GM19351 (cell line): ENCODE results near the gene ATP8A2.

Source experiments
- ATAC-seq: cut with Tn5 transposase; IDR thresholded peaks from one replicate; pipeline ENCODE4 v1.9.1; 2021; ENCODE audit warnings: mild to moderate bottlenecking, moderate library complexity; ENCODE audit not compliant: unreplicated experiment

ATP8A2 gene

DNA sequence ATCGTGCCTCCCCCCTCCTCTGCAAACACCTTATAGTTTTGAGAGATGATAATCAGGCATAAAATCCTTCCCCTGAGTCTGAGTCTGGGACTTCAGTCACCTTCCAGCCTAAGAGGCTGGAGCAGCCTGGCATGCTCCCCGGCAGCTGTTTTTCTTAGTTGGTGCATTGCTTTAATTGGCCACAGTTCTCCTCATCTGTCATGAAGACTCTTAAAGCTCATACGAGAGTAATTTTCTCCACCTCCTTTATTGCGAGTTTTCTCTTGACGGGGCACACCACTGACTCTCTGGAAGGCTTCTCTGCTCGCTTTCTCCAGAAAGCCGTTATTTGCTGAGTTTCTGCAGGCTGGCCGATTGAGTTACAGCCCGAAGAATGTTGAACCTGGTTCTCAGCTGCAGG is 310.5 kb downstream of the ATP8A2 start:
- no peak for ATAC-seq

DNA sequence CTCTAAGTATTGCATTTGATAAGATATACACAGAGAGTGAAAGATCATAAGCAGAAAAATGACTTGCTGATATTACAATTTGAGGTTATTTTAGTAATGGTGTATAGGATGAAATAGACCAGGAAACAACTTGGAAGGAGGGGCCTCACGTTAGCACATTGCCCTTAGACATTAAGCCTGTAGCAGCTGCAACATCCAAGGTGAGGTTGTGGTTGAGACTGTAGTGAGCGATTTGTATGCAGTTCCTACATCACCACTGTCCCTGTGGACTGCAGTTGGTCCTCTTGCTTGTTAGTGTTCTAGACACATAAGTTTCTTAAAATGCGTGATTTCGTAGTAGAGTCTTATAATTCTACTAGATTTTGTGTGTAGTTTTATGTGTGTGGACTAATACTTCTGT is 311.3 kb downstream of the ATP8A2 start:
- ATAC-seq = no peak

DNA sequence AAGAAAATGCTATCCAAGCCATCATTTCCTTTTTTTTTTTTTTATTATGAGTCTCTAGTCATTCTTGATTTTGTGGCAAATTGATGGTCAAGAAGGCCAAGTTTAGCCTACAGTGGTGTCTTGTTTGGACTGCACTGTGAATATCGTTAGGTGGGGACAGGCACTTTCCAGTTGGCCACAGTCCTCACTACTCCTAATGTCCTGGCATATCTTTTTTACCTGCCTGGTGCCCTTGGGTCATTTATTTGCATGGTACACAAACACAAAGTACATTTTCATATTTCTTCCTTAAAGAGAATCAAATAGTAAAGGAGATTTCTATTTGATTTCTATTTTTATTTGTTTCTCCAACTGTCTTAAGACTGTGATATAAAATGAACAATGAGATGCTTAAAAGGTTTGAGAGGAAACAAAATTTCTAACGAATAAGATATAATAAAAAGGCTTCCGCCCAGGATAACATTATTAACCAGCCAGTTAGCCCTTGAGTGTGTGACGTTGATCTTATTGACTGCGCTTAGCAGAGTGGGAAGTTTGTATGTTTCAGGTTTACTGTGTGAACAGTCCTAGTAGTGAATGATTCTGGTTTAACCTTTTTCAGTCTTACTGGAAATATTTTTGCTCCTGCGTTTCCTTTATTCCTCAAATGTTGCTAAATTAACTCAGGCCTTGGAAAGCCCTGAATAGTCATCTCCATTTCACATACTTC is 312.0 kb downstream of the ATP8A2 start:
- ATAC-seq = no peak

DNA sequence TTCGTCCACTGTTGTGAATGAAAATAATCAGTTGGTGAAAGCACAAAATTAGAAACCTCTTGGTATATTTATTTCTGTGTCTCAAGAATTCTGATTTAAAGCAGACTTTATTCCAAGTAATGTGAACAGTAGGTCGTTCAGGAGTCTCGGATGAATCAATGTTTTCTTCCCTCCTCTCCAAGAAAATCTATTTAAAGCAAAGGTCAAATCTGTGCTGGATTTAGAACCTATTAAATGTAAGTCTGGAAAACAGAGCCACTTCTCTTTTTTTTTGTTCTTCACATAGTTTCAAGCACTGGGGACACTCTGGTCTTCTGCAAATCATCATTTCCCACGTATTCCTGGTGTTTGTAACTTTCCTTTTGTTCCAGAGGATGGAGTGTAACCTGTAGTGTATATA is 312.7 kb downstream of the ATP8A2 start:
- no peak for ATAC-seq

DNA sequence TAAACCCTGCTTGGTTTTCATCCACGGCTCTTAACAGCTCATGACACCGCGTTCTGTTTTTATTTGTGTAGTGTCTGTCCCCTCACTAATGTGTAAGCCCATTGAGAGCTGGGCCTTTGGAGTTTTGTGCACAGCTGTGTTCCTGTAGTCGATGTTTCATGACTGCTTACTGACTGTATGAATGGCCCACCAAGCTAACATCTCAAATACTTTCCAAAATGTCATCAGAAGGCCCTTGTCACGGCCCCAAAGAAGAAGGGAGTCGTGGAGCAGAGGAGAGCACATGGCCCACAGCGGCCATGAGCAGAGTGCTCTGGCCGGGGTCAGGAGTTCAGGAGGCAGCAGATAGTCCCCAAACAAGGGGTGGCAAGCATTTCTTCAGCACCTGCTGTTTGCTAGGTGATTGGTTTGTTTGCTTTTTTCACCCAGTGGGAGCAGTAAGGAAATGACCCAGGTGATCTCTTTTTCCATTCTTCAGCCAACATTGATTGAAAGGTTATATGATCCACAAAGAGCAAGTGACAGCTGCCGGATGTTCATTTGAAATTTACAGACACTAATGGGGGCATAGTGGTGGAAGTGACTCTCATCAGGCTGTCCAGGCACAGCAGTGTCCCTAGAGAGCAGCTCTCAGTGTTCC is 315.2 kb downstream of the ATP8A2 start:
- ATAC-seq = no peak

DNA sequence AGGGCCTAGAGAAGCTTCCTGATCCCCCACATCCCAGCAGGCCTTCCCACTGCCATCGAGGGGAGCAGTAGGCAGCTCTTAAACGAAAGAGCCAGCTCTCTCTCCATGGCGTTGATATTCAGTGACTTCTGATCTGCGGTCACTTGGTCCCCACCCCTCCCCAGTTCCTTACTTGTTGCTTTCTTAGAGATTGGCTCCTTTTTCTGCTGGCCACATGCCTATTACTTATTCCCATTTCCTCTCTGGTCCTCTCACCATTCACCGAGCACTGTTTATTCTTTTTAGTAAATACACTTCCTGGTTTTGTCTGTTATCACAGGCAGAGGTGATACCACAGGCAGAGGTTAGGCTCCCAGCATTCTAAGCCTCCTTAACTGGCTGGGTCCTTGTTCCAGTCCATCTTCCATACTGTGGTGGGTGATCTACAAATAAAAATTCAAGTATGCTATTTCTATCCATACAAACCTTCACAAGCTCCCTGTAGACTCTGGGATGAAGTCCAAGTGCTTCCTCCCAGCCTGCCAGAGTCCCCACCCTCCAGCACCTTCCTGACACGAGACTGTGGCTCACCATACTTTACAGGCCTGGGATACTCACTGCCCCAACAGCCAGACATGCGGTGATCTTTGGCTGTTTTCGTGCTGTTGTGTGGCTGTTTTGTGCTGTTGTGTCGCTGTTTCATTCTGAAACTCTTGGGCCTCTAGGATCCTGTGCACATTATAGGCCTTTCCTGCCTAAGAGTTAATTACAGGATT is 315.9 kb downstream of the ATP8A2 start:
- ATAC-seq = no peak

DNA sequence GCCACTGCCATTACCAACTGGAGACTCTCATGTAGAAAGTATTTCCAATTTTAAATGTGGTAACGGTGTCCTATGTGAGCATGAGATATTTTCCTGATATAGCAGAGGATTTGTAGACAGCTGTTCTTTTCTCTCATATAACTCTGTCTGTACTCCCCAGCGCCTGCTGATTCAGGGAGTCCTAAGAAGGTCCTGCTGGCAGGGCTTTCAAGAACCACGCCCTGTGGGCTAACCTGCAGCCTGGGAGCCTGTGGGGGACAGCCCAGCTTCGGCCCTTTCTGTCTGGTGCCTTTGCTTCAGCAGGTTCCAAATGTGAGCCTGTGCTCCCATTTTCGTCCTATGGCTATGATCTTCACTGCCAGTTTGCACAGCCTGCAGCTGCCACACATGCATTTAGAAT is 316.8 kb downstream of the ATP8A2 start:
- ATAC-seq = no peak

DNA sequence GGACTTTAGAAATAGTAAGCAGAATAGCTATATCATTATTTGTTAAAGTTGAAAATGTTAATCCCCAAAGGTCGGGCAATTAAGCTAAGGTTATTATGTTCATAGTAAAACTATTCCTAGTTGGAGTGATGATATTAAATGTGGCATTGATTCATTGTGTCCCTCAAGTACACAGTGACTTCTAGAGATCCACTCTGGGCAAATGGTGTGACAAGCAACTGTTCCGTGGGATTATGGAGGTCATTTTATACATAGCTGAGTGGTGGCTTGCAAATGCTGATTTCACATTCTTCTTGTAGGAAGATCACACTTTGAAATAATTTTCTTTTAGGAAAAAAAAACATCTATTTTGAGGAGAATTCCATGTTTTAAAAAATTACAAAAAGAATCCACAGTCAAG is 317.8 kb downstream of the ATP8A2 start:
- no peak for ATAC-seq

DNA sequence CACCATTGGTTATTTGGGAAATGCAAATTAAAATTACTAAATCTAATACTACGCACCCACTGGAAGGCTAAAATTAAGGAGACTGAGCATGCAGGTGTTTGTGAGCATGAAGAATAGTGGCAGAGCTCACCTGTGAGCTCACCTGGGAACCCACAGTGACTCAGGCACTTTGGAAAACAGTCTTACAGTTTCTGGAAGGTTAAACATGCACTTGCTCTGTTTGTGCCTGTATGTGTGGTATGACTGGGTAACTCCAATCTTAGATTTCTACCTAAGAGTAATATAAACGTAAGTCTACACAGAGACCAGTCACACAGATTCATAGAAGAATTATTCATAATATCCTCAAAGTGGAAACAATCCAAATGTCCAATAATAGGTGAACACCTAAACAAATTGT is 318.8 kb downstream of the ATP8A2 start:
- ATAC-seq = no peak

DNA sequence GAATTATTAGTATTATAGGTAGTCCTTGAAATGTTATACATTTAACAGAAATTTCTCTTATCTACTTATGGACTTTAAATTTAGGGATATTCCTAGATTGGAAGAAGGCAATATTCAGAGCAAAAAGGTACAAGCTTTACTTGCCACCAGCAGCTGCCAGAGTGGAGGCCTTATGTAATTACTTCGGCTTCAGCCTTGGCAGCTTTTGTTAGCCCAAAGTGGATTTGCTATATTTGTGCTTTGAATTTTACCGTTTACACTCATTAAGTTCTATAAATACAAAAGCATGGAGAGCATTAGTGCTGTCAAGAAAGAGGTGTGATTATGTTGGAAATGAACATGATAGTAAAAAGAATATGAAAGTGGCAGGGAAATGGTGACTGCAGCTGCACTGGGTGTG is 319.9 kb downstream of the ATP8A2 start:
- ATAC-seq = no peak

DNA sequence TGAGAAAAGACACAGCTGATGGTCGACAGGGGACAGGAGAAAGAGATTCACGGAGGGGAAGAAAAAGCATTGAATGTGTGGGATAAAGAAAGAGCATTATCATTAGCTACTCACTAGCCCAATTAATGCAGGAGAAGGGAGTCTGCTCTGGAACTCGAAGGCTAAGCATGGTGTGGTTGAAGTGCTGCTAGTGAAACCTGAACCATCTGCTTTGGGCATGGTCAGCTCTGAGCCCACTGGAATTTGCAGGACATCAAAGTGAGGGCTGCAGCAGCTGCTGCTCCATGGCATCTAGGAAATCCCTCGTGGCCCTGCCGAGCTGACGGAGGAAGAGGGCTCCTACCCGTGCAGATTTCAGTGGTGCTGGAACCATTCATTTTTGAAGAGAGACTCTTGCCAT is 320.3 kb downstream of the ATP8A2 start:
- no peak for ATAC-seq

DNA sequence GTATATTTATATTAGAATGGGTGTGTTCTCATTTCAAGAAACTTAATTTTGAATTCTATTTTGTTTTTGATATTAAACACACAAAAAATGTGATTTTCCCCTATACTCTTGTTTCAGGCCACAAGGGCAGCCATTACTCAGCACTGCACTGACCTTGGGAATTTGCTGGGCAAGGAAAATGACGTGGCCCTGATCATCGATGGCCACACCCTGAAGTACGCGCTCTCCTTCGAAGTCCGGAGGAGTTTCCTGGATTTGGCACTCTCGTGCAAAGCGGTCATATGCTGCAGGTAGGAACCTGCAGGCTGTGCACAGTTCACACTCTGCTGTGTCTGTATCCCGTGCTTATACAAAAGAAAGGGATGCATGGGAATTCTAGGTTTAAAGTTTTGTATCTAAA is 327.3 kb downstream of the ATP8A2 start:
- no peak for ATAC-seq

DNA sequence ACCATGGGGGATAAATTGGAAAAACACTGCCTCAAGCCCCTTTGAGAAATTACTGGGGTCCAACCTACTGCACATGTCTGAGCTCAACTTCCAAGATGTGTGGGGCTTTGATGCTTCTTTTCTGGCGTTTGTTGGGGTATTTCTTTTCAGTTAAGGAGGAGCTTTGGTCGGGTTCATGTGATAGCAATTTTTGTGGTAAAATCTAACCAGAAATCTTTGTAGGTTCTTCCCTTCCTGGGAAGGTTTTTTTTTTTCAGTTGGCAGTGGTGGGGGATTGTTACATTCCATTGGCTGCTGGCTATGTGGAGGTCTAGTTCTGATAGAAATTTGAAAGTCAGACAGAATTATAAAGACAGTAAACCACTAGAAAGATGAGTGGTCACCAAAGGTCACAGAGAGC is 327.8 kb downstream of the ATP8A2 start:
- no peak for ATAC-seq

DNA sequence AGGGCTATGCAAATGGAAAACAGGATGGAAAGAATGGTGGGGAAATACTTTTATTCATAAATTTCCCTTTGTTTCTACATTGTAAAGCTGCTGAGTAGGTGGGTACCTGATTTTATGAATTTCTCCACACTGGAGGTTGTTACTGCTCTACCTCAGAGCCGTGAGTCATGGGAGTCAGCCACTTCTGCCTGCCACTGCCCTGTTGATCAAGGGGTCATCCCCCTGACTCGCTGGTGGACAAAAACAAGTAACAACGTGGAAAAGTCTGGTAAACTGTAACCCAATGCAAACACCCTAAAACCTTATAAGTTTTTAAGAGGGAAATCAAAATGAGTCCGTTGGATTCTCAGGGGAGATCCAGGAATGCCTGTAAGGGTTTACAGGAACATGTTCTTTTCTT is 329.5 kb downstream of the ATP8A2 start:
- no peak for ATAC-seq

DNA sequence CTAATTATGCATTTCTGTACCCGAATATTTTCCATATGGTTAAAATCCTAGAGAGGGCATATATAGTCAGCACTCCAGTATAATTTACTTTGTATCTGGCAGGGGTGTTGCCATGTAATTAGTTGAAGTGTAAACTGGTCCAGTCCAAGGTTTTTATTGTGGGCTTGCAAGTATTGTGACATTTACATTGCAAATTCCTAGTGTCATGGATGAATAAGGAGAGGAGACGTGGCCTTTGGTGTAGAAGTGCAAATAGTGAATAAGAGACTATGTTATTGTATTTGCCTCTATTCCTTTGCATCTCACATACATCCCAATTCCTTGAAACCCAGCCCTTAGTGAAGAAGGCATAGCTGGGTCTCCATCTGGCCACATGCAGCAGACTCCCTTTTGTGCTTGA is 330.6 kb downstream of the ATP8A2 start:
- no peak for ATAC-seq

DNA sequence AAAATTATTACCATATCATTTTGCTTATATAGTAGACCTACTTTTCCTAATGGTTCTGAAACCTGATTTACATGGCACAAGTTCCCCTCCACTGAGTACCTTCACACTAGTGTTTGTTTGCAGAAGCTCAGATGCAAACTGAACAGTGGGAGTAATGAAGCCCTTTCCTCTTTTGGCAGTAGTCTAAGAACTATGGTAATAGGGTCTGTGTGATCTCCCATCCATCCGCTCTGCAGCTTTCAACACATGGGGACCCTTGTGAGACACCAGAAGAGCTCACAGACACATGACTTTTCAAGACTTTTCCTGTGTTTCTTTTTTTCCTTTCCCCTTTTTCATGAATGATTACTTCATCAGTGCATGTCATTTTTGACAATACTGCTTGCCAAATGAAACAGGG is 336.0 kb downstream of the ATP8A2 start:
- no peak for ATAC-seq

DNA sequence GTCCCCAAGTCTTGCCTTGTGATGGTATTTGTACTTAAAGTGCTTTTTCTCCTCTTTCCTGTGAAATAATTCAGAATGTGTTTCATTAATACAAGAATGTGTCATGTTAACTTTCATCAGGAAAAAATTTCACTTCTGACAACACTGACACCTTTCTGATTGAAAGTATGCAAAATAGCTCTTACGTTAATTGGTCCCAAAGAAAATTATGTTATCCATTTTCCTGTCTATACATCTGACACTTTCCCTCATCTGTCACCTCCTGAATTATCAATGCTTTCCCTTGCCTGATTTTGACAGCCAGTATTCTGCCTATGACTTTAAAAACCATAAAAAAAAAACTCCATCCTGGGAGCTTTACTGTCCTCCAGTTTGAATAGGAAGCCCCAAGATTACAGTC is 336.5 kb downstream of the ATP8A2 start:
- no peak for ATAC-seq

DNA sequence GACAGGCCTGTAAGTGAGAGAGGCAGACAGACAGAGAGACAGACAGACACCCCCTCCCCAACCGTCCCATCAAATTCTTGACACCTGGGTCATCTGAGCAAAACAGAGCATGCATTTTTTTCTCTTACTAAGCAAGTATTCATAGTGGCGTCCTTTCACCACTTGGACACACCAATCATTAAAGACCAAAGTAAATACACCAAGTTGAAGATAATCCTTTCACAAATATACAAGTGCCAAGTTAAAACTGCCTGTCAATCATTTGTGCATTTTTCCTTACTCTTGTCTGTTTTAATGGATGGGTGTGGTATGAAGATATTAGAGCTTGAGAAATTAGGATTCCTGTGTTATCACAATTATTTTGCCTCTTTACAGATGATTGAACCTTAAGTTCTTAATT is 337.3 kb downstream of the ATP8A2 start:
- ATAC-seq = no peak

DNA sequence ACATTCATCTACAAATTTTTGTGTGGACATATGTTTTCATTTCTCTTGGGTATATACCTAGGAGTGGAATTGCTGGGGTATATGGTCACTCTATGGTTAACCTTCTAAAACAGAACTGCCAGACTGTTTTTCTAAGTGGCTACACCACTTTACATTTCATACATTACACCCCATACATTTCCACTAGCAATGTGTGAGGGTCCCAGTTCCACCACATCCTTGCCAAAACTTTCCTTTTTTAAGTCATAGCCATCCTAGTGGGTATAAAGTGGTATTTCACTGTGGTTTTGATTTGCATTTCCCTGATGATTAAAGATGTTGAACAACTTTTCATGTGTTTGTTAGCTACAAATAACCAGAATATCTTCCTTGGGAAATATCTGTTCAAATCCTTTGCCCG is 344.0 kb downstream of the ATP8A2 start:
- no peak for ATAC-seq

DNA sequence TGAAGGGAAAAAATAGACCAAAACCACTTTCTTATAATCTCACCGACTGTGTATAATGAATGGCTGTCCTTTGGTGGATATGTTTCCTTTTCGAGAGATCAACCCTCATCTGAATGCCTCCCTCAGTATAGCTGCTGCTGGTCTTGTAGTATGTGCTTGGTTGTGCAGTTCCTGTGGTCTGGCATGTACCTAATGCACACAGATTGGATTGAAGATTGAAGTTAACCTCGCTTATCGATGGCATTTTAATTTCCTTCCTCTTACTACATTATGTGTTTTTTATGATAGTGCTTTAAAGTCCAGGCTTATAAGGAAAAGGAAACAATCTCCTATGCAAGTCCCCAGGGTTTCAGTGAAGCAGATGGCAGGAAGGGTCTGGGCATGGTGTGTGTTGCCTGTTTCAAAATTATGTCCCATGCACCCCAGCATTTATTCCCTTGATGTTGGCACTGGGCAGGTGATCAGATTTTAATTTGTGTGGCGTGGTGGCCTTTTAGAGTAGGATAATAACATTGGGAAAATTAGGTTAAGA is 346.0 kb downstream of the ATP8A2 start:
- no peak for ATAC-seq

DNA sequence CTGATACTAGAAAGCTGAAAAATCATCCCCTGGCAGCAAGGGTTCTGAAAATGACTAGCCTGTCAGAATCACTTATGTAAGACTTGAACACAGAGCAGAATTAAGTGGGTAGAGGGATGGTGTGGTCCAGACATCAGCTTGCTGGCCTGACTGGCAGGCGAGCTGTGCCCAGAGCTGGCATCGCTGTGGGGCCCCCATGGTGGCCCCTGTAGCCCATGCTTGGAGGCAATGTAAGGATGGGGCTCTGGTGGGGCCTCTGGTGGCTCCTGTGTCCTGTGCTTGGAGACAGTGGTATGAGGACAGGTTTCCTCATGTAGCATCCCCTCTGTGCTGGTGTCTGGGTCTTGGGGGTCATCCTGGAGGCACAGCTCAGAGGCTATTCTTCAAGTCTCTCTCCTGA is 347.9 kb downstream of the ATP8A2 start:
- no peak for ATAC-seq

DNA sequence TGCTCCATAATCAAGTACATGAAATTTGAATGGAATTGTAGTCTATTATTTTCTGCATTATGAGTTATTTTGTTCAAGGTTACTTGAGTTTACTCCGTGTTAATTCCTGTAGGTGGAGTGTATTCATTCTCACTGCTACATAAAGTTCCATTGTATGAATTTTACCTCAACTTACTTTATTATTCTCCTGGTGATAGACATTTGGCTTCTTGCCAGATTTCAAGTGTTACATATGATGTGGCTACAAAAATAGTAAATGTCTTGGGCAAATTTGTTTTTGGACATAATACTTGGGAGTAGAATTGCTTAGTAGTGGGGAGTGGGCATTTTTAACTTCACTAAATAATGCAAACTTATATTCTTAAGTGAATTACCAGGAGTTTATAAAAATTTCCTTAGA is 351.1 kb downstream of the ATP8A2 start:
- ATAC-seq = no peak
